HEK293 (cell line): ENCODE results near the gene SLC29A3.

ENCODE experiments used
- CTCF ChIA-PET: fragments of 350-600 bp; formaldehyde crosslinking; extraction: SDS; loops from one replicate; lab custom pipeline; 2021; ENCODE audit warnings: antibody characterized with exemption; lab: Yijun Ruan, JAX
- POLR2A ChIA-PET: fragments of 300-600 bp; formaldehyde crosslinking; extraction: SDS; loops from one replicate; lab custom pipeline; 2020; ENCODE audit warnings: antibody characterized with exemption, inconsistent platforms; lab: Yijun Ruan, JAX
- H3K27ac ChIP-seq: fragments of 200-500 bp; sonication (Bioruptor generic); 2 replicates; pipeline ENCODE4 v1.5.1; 2014; ENCODE audit warnings: low read depth, low read length, control low read depth, inconsistent platforms; ENCODE audit errors: extremely low read depth
- H3K36me3 ChIP-seq, 2 experiments: fragments of 200-500 bp in 1 of 2; sonication (Bioruptor generic) in 1 of 2; 1 replicate in 1 of 2; 2 replicates in 1 of 2; pipeline ENCODE4 v1.5.1; 2014 to 2017; ENCODE audit warnings: inconsistent platforms in 2 of 2, low read length in 2 of 2; ENCODE audit not compliant: control insufficient read depth in 2 of 2, insufficient read depth in 1 of 2
- H3K4me1 ChIP-seq: fragments of 200-500 bp; sonication (Bioruptor generic); 2 replicates; pipeline ENCODE4 v1.5.1; 2014; ENCODE audit warnings: mild to moderate bottlenecking, low read length, inconsistent platforms; ENCODE audit not compliant: control insufficient read depth, insufficient read depth
- H3K4me3 ChIP-seq: 2 replicates; pipeline ENCODE4 v1.5.1; 2011; ENCODE audit warnings: low read depth, mild to moderate bottlenecking, control low read depth, low read length, moderate library complexity
- H3K9me3 ChIP-seq: fragments of 200-500 bp; sonication (Bioruptor generic); 2 replicates; pipeline ENCODE4 v1.5.1; 2014; ENCODE audit warnings: low read depth, low read length, inconsistent platforms; ENCODE audit not compliant: control insufficient read depth, insufficient read depth
- EGR2 ChIP-seq: fragments of 450-650 bp; formaldehyde crosslinking; IDR thresholded peaks from 2 replicates; pipeline ENCODE4 v1.5.1; 2016; ENCODE audit warnings: low read depth, missing biosample characterization, missing genetic modification characterization
- GLI2 ChIP-seq: fragments of 450-650 bp; formaldehyde crosslinking; IDR thresholded peaks from 2 replicates; pipeline ENCODE4; 2017; ENCODE audit warnings: missing biosample characterization, missing genetic modification characterization, low read depth, borderline replicate concordance
- IKZF3 ChIP-seq: fragments of 450-650 bp; IDR thresholded peaks from 2 replicates; pipeline ENCODE4 v1.5.0; 2018; ENCODE audit warnings: missing biosample characterization, mild to moderate bottlenecking, missing genetic modification characterization, moderate library complexity
- KLF9 ChIP-seq: fragments of 450-650 bp; formaldehyde crosslinking; IDR thresholded peaks from 2 replicates; pipeline ENCODE4 v1.5.1; 2016; ENCODE audit warnings: missing biosample characterization, missing genetic modification characterization, low read depth
- MYNN ChIP-seq: fragments of 450-650 bp; formaldehyde crosslinking; IDR thresholded peaks from 2 replicates; pipeline ENCODE4 v1.5.1; 2016; ENCODE audit warnings: missing biosample characterization, missing genetic modification characterization, borderline replicate concordance
- REPIN1 ChIP-seq: fragments of 450-650 bp; formaldehyde crosslinking; IDR thresholded peaks from 2 replicates; pipeline ENCODE4 v1.5.1; 2017; ENCODE audit warnings: missing biosample characterization, missing genetic modification characterization, low read depth
- SCRT1 ChIP-seq: fragments of 450-650 bp; formaldehyde crosslinking; IDR thresholded peaks from 2 replicates; pipeline ENCODE4 v1.5.1; 2016; ENCODE audit warnings: missing biosample characterization, missing genetic modification characterization, borderline replicate concordance
- SCRT2 ChIP-seq: fragments of 450-650 bp; formaldehyde crosslinking; IDR thresholded peaks from 2 replicates; pipeline ENCODE4 v1.5.1; 2016; ENCODE audit warnings: missing biosample characterization, missing genetic modification characterization
- SETDB1 ChIP-seq: IDR thresholded peaks from one replicate; pipeline ENCODE4 v1.6.1; 2017; ENCODE audit warnings: mild to moderate bottlenecking, low read length, moderate library complexity, mixed read lengths; ENCODE audit not compliant: insufficient read length
- SP7 ChIP-seq: fragments of 450-650 bp; formaldehyde crosslinking; IDR thresholded peaks from 2 replicates; pipeline ENCODE4 v1.5.1; 2016; ENCODE audit warnings: missing biosample characterization, missing genetic modification characterization
- TCF7L2 ChIP-seq: IDR thresholded peaks from 2 replicates; pipeline ENCODE4 v1.6.1; 2011; ENCODE audit warnings: low read depth, mild to moderate bottlenecking, inconsistent platforms, low read length, moderate library complexity, borderline replicate concordance
- ZBTB17 ChIP-seq: fragments of 450-650 bp; formaldehyde crosslinking; IDR thresholded peaks from 2 replicates; pipeline ENCODE4 v1.5.1; 2016; ENCODE audit warnings: missing biosample characterization, missing genetic modification characterization
- ZBTB21 ChIP-seq: fragments of 450-650 bp; formaldehyde crosslinking; IDR thresholded peaks from 2 replicates; pipeline ENCODE4 v1.5.1; 2017; ENCODE audit warnings: missing biosample characterization, missing genetic modification characterization
- ZBTB44 ChIP-seq: fragments of 450-650 bp; IDR thresholded peaks from 2 replicates; pipeline ENCODE4 v1.5.1; 2018; ENCODE audit warnings: missing biosample characterization, mild to moderate bottlenecking, missing genetic modification characterization
- ZEB2 ChIP-seq: fragments of 450-650 bp; formaldehyde crosslinking; IDR thresholded peaks from 2 replicates; pipeline ENCODE4 v1.5.1; 2016; ENCODE audit warnings: missing biosample characterization, missing genetic modification characterization
- ZIC2 ChIP-seq: fragments of 450-650 bp; formaldehyde crosslinking; IDR thresholded peaks from 2 replicates; pipeline ENCODE4 v1.5.1; 2016; ENCODE audit warnings: missing biosample characterization, missing genetic modification characterization
- ZNF2 ChIP-seq: fragments of 450-650 bp; formaldehyde crosslinking; IDR thresholded peaks from 2 replicates; pipeline ENCODE4 v1.5.1; 2016; ENCODE audit warnings: missing biosample characterization, missing genetic modification characterization
- ZNF202 ChIP-seq: fragments of 450-650 bp; formaldehyde crosslinking; IDR thresholded peaks from 2 replicates; pipeline ENCODE4 v1.5.1; 2016; ENCODE audit warnings: missing biosample characterization, missing genetic modification characterization, borderline replicate concordance
- ZNF221 ChIP-seq: fragments of 450-650 bp; formaldehyde crosslinking; IDR thresholded peaks from 2 replicates; pipeline ENCODE4 v1.5.1; 2017; ENCODE audit warnings: missing biosample characterization, missing genetic modification characterization, borderline replicate concordance
- ZNF23 ChIP-seq: fragments of 450-650 bp; formaldehyde crosslinking; IDR thresholded peaks from 2 replicates; pipeline ENCODE4 v1.5.1; 2016; ENCODE audit warnings: missing biosample characterization, missing genetic modification characterization, borderline replicate concordance
- ZNF248 ChIP-seq: fragments of 450-650 bp; formaldehyde crosslinking; IDR thresholded peaks from 2 replicates; pipeline ENCODE4 v1.5.1; 2017; ENCODE audit warnings: missing biosample characterization, missing genetic modification characterization
- ZNF324 ChIP-seq: fragments of 450-650 bp; formaldehyde crosslinking; IDR thresholded peaks from 2 replicates; pipeline ENCODE4 v1.5.1; 2016; ENCODE audit warnings: missing biosample characterization, missing genetic modification characterization
- ZNF37A ChIP-seq: fragments of 450-650 bp; IDR thresholded peaks from 2 replicates; pipeline ENCODE4 v1.5.1; 2018; ENCODE audit warnings: missing biosample characterization, missing genetic modification characterization
- ZNF423 ChIP-seq: fragments of 450-650 bp; formaldehyde crosslinking; IDR thresholded peaks from 2 replicates; pipeline ENCODE4 v1.5.1; 2016; ENCODE audit warnings: missing biosample characterization, missing genetic modification characterization
- ZNF426 ChIP-seq: fragments of 450-650 bp; formaldehyde crosslinking; IDR thresholded peaks from 2 replicates; pipeline ENCODE4 v1.5.1; 2017; ENCODE audit warnings: missing biosample characterization, missing genetic modification characterization, mild to moderate bottlenecking, inconsistent platforms, moderate library complexity
- ZNF473 ChIP-seq: fragments of 450-650 bp; formaldehyde crosslinking; IDR thresholded peaks from 2 replicates; pipeline ENCODE4 v1.5.1; 2017; ENCODE audit warnings: missing biosample characterization, missing genetic modification characterization
- ZNF518A ChIP-seq: fragments of 450-650 bp; formaldehyde crosslinking; conservative IDR thresholded peaks from 2 replicates; pipeline ENCODE4 v1.5.1; 2016; ENCODE audit warnings: low read depth, missing biosample characterization, missing genetic modification characterization
- ZNF660 ChIP-seq: fragments of 450-650 bp; IDR thresholded peaks from 2 replicates; pipeline ENCODE4 v1.5.1; 2018; ENCODE audit warnings: missing biosample characterization, mild to moderate bottlenecking, missing genetic modification characterization
- ZNF747 ChIP-seq: fragments of 450-650 bp; formaldehyde crosslinking; IDR thresholded peaks from 2 replicates; pipeline ENCODE4 v1.5.1; 2016; ENCODE audit warnings: missing biosample characterization, missing genetic modification characterization

Gene SLC29A3

GRCh38 chr10:71344154-71344925 is 25.3 kb downstream of the SLC29A3 start:
- Histone ChIP-seq H3K27ac (no peak overlapping the region), H3K4me3 (no peak overlapping the region), H3K36me3 (no peaks in the 10 kb centered on the region), H3K4me1 (no peaks in the 10 kb centered on the region), H3K9me3 (no peaks in the 10 kb centered on the region)
- CTCF ChIA-PET: interaction anchor here (0.5 to 0.7 kb wide), 2 partner anchors 405 to 1198 kb away, joined by 3 to 4 read pairs; partner anchors contain the start of gene TYSND1
- POLR2A ChIA-PET: no interaction called here
- TF ChIP-seq TCF7L2 (no peak), SCRT1 (tag by site-specific recombination) (peak; percentile 44; the same call in 1 of the 2 replicates), IKZF3 (no peak), EGR2 (peak; percentile 46; the same call in 1 of the 2 replicates), ZNF324 (no peak), ZIC2 (tag by site-specific recombination) (peak; percentile 39; the same call in 1 of the 2 replicates), SCRT2 (tag by site-specific recombination) (peak; percentile 60), ZNF221 (tag by site-specific recombination) (no peak), GLI2 (tag by site-specific recombination) (no peak)

GRCh38 chr10:71344993-71345480 is 26.0 kb downstream of the SLC29A3 start:
- Histone ChIP-seq H3K36me3 (no peaks in the 10 kb centered on the region), H3K4me1 (no peaks in the 10 kb centered on the region), H3K4me3 (no peak overlapping the region), H3K9me3 (no peaks in the 10 kb centered on the region), H3K27ac (no peak overlapping the region)
- TF ChIP-seq ZNF747 (tag by site-specific recombination) (no peak), ZNF423 (tag by site-specific recombination) (no peak), SETDB1 (peak; percentile 32), ZBTB44 (tag by site-specific recombination) (no peak), ZEB2 (tag by site-specific recombination) (no peak), ZNF37A (tag by site-specific recombination) (no peak), ZBTB17 (tag by site-specific recombination) (peak; percentile 91), KLF9 (no peak), ZNF2 (tag by site-specific recombination) (no peak), ZNF660 (tag by site-specific recombination) (no peak), ZNF202 (tag by site-specific recombination) (no peak), ZNF426 (tag by site-specific recombination) (no peak), ZNF518A (tag by site-specific recombination) (no peak), REPIN1 (tag by site-specific recombination) (no peak), ZNF473 (no peak), MYNN (tag by site-specific recombination) (no peak), SP7 (tag by site-specific recombination) (no peak), ZNF23 (tag by site-specific recombination) (peak; percentile 69; the same call in 1 of the 2 replicates), ZNF248 (tag by site-specific recombination) (no peak), ZBTB21 (no peak)
- POLR2A ChIA-PET: no interaction called here
- CTCF ChIA-PET: interaction anchor here (0.8 kb wide), 1 partner anchor 264 kb away, joined by 3 read pairs; no protein-coding TSS in a partner anchor
